SK-N-SH treated with all-trans-retinoic acid at 6 μM for 48 hours (cell line): ENCODE data around the gene COL23A1.

Experiments used
- ATAC-seq: fragments of 200-7000 bp; cut with Tn5 transposase; 3 replicates; pipeline ENCODE4 v1.9.1; 2020; ENCODE audit warnings: mild to moderate bottlenecking, moderate library complexity
- ARNTL ChIP-seq: fragments of 450-650 bp; formaldehyde crosslinking; IDR thresholded peaks from 2 replicates; pipeline ENCODE4 v1.5.0; 2020; ENCODE audit warnings: low read depth, mild to moderate bottlenecking, moderate library complexity, borderline replicate concordance
- CREB5 ChIP-seq: fragments of 250-450 bp; sonication (Bioruptor Pico); IDR thresholded peaks from 2 replicates; pipeline ENCODE4 v1.5.1; 2020; ENCODE audit warnings: low read depth, mild to moderate bottlenecking, moderate library complexity
- CSDC2 ChIP-seq: fragments of 250-450 bp; sonication (Bioruptor Pico); IDR thresholded peaks from 2 replicates; pipeline ENCODE4 v1.5.0; 2020; ENCODE audit warnings: mild to moderate bottlenecking, moderate library complexity
- CSRNP3 ChIP-seq: fragments of 250-450 bp; sonication (Bioruptor Pico); IDR thresholded peaks from 2 replicates; pipeline ENCODE4 v1.5.1; 2021; ENCODE audit warnings: mild to moderate bottlenecking, moderate library complexity
- ESRRG ChIP-seq: fragments of 250-450 bp; sonication (Bioruptor Pico); IDR thresholded peaks from 2 replicates; pipeline ENCODE4 v1.6.1; 2021; ENCODE audit warnings: mild to moderate bottlenecking
- GLIS3 ChIP-seq: fragments of 250-450 bp; sonication (Bioruptor Pico); IDR thresholded peaks from 2 replicates; pipeline ENCODE4 v1.5.0; 2020; ENCODE audit warnings: mild to moderate bottlenecking, moderate library complexity
- OSR1 ChIP-seq: fragments of 250-450 bp; sonication (Bioruptor Pico); IDR thresholded peaks from 2 replicates; pipeline ENCODE4 v1.8.0; 2022; ENCODE audit warnings: moderate library complexity, mild to moderate bottlenecking, inconsistent platforms
- PATZ1 ChIP-seq: fragments of 250-450 bp; sonication (Bioruptor Pico); IDR thresholded peaks from 2 replicates; pipeline ENCODE4 v1.8.0; 2020; ENCODE audit warnings: mild to moderate bottlenecking, moderate library complexity, borderline replicate concordance
- POU6F1 ChIP-seq: fragments of 250-450 bp; sonication (Bioruptor Pico); IDR thresholded peaks from 2 replicates; pipeline ENCODE4 v1.8.0; 2021; ENCODE audit warnings: low read depth, mild to moderate bottlenecking, moderate library complexity, borderline replicate concordance
- PPARA ChIP-seq: fragments of 250-450 bp; sonication (Bioruptor Pico); IDR thresholded peaks from 2 replicates; pipeline ENCODE4 v1.5.0; 2020; ENCODE audit warnings: mild to moderate bottlenecking, borderline replicate concordance
- RARB ChIP-seq: fragments of 250-450 bp; sonication (Bioruptor Pico); IDR thresholded peaks from 2 replicates; pipeline ENCODE4 v1.8.0; 2021; ENCODE audit warnings: mild to moderate bottlenecking, moderate library complexity
- SNAI2 ChIP-seq: fragments of 250-450 bp; sonication (Bioruptor Pico); IDR thresholded peaks from 2 replicates; pipeline ENCODE4 v1.5.0; 2020; ENCODE audit warnings: mild to moderate bottlenecking, moderate library complexity
- TCF4 ChIP-seq: fragments of 250-450 bp; sonication (Bioruptor Pico); IDR thresholded peaks from 2 replicates; pipeline ENCODE4 v1.8.0; 2021; ENCODE audit warnings: mild to moderate bottlenecking, moderate library complexity, borderline replicate concordance
- TOX ChIP-seq: fragments of 250-450 bp; sonication (Bioruptor Pico); IDR thresholded peaks from 2 replicates; pipeline ENCODE4 v1.8.0; 2021; ENCODE audit warnings: mild to moderate bottlenecking, moderate library complexity, borderline replicate concordance
- TSHZ2 ChIP-seq: fragments of 250-450 bp; sonication (Bioruptor Pico); IDR thresholded peaks from 2 replicates; pipeline ENCODE4 v1.5.0; 2020; ENCODE audit warnings: mild to moderate bottlenecking, moderate library complexity
- ZC3H10 ChIP-seq: fragments of 250-450 bp; sonication (Bioruptor Pico); IDR thresholded peaks from 2 replicates; pipeline ENCODE4 v1.5.1; 2021; ENCODE audit warnings: mild to moderate bottlenecking, moderate library complexity
- ZFP3 ChIP-seq: fragments of 250-450 bp; sonication (Bioruptor Pico); IDR thresholded peaks from 2 replicates; pipeline ENCODE4 v1.5.0; 2020; ENCODE audit warnings: mild to moderate bottlenecking, moderate library complexity
- ZFP30 ChIP-seq: fragments of 450-650 bp; formaldehyde crosslinking; IDR thresholded peaks from 2 replicates; pipeline ENCODE4 v1.5.0; 2022; ENCODE audit warnings: mild to moderate bottlenecking, moderate library complexity
- ZNF565 ChIP-seq: fragments of 450-650 bp; formaldehyde crosslinking; conservative IDR thresholded peaks from 2 replicates; pipeline ENCODE4 v1.5.0; 2020; ENCODE audit warnings: low read depth, mild to moderate bottlenecking, moderate library complexity
- ZNF70 ChIP-seq: fragments of 450-650 bp; formaldehyde crosslinking; IDR thresholded peaks from 2 replicates; pipeline ENCODE4 v1.5.0; 2020; ENCODE audit warnings: mild to moderate bottlenecking, moderate library complexity

COL23A1 gene

GRCh38 chr5:178341091-178341850 is 248.9 kb downstream of the COL23A1 start:
- ATAC-seq: no peak
- TF ChIP-seq TOX (CRISPR knock-in tag) (no peak), ARNTL (CRISPR knock-in tag) (no peak), ZFP3 (CRISPR knock-in tag) (no peak), PPARA (no peak), CREB5 (CRISPR knock-in tag) (no peak), ZNF70 (CRISPR knock-in tag) (no peak), ZC3H10 (no peak), ESRRG (no peak), SNAI2 (no peak)

GRCh38 chr5:178340637-178341036 is 249.6 kb downstream of the COL23A1 start:
- no peak for ATAC-seq
- TF ChIP-seq SNAI2 (no peak), RARB (no peak), OSR1 (CRISPR knock-in tag) (no peak), ZFP30 (CRISPR knock-in tag) (no peak), CSDC2 (no peak), ZNF70 (CRISPR knock-in tag) (no peak), TSHZ2 (CRISPR knock-in tag) (no peak), POU6F1 (CRISPR knock-in tag) (no peak), TCF4 (CRISPR knock-in tag) (no peak), ZFP3 (CRISPR knock-in tag) (no peak), ZNF565 (no peak), PATZ1 (CRISPR knock-in tag) (no peak), GLIS3 (no peak), CSRNP3 (CRISPR knock-in tag) (no peak), ZC3H10 (no peak), ESRRG (no peak), PPARA (no peak)

- no peak for ATAC-seq
- TF ChIP-seq PATZ1 (CRISPR knock-in tag): no peak
- TF ChIP-seq PPARA: no peak
Measured at GRCh38 chr5:178340187-178340586, 250.0 kb downstream of the COL23A1 start.
